H9 (cell line): ENCODE measurements around the gene CASQ2. TPM values are rescaled to one million over a fixed set of nuclear protein-coding genes. Genes with fewer than 3 reads are reported as not detected.
"Not testable (repeated sequence)": the region's sequence is repeated elsewhere in the genome, so short reads cannot be mapped to it uniquely, and the experiment has no call there.

Experiments
- DNase-seq: peaks from one replicate; pipeline ENCODE4 v3.0.0-alpha.2; 2017
- H2AFZ ChIP-seq: one replicate; pipeline ENCODE4 v1.6.1; 2013; ENCODE audit warnings: mild to moderate bottlenecking, low read length, control low read depth, moderate library complexity
- H2AK5ac ChIP-seq: 2 replicates; pipeline ENCODE4 v1.6.1; 2013; ENCODE audit warnings: low read length, control low read depth, mixed read lengths; ENCODE audit not compliant: insufficient read length
- H2BK120ac ChIP-seq: one replicate; pipeline ENCODE4 v1.6.1; 2013; ENCODE audit warnings: low read depth, mild to moderate bottlenecking, low read length, control low read depth, inconsistent platforms; ENCODE audit not compliant: poor library complexity, severe bottlenecking
- H2BK12ac ChIP-seq: 2 replicates; pipeline ENCODE4 v1.6.1; 2013; ENCODE audit warnings: low read length, control low read depth, mixed read lengths, low read depth; ENCODE audit not compliant: insufficient read length
- H2BK15ac ChIP-seq: 2 replicates; pipeline ENCODE4 v1.6.1; 2013; ENCODE audit warnings: low read depth, low read length, control low read depth
- H2BK20ac ChIP-seq: one replicate; pipeline ENCODE4 v1.6.1; 2013; ENCODE audit warnings: low read depth, mild to moderate bottlenecking, low read length, control low read depth, inconsistent platforms; ENCODE audit not compliant: poor library complexity, severe bottlenecking
- H2BK5ac ChIP-seq: 2 replicates; pipeline ENCODE4 v1.6.1; 2013; ENCODE audit warnings: low read length, control low read depth, mixed read lengths; ENCODE audit not compliant: insufficient read length
- H3K14ac ChIP-seq: 2 replicates; pipeline ENCODE4 v1.6.1; 2013; ENCODE audit warnings: low read length, control low read depth; ENCODE audit not compliant: insufficient read depth
- H3K18ac ChIP-seq: 2 replicates; pipeline ENCODE4 v1.6.1; 2013; ENCODE audit warnings: low read depth, mild to moderate bottlenecking, mixed read lengths, low read length, control low read depth; ENCODE audit not compliant: insufficient read length
- H3K23ac ChIP-seq: 2 replicates; pipeline ENCODE4 v1.6.1; 2013; ENCODE audit warnings: low read length, control low read depth, mixed read lengths, low read depth; ENCODE audit not compliant: insufficient read length
- H3K23me2 ChIP-seq: 2 replicates; pipeline ENCODE4 v1.6.1; 2013; ENCODE audit warnings: low read depth, mild to moderate bottlenecking, mixed read lengths, low read length, control low read depth; ENCODE audit not compliant: insufficient read length, poor library complexity, severe bottlenecking
- H3K27ac ChIP-seq: 2 replicates; pipeline ENCODE4 v1.5.1; 2013; ENCODE audit warnings: low read length, control low read depth, mixed read lengths, low read depth; ENCODE audit not compliant: insufficient read length
- H3K27me3 ChIP-seq: 2 replicates; pipeline ENCODE4 v1.6.1; 2013; ENCODE audit warnings: low read length, control low read depth, inconsistent platforms; ENCODE audit not compliant: insufficient read depth
- H3K4ac ChIP-seq: 2 replicates; pipeline ENCODE4 v1.6.1; 2013; ENCODE audit warnings: low read depth, mild to moderate bottlenecking, control low read depth, inconsistent platforms, low read length, moderate library complexity
- H3K4me1 ChIP-seq: 2 replicates; pipeline ENCODE4 v1.6.1; 2013; ENCODE audit warnings: low read length, control low read depth, inconsistent platforms; ENCODE audit not compliant: insufficient read depth
- H3K4me2 ChIP-seq: 2 replicates; pipeline ENCODE4 v1.6.1; 2013; ENCODE audit warnings: low read length, control low read depth, mixed read lengths; ENCODE audit not compliant: insufficient read length, insufficient read depth
- H3K56ac ChIP-seq: 2 replicates; pipeline ENCODE4 v1.6.1; 2013; ENCODE audit warnings: low read depth, mild to moderate bottlenecking, mixed read lengths, low read length, control low read depth; ENCODE audit not compliant: insufficient read length
- H3K79me1 ChIP-seq: 2 replicates; pipeline ENCODE4 v1.6.1; 2013; ENCODE audit warnings: low read depth, mild to moderate bottlenecking, moderate library complexity, low read length, control low read depth, inconsistent platforms; ENCODE audit not compliant: insufficient read depth, poor library complexity, severe bottlenecking
- H3K79me2 ChIP-seq: 2 replicates; pipeline ENCODE4 v1.6.1; 2013; ENCODE audit warnings: low read length, control low read depth, inconsistent platforms; ENCODE audit not compliant: insufficient read depth
- H3K9ac ChIP-seq: 2 replicates; pipeline ENCODE4 v1.6.1; 2013; ENCODE audit warnings: low read length, control low read depth, mixed read lengths; ENCODE audit not compliant: insufficient read length; ENCODE audit errors: extremely low read depth
- H3K9me3 ChIP-seq: one replicate; pipeline ENCODE4 v1.6.1; 2013; ENCODE audit warnings: low read depth, low read length, inconsistent platforms; ENCODE audit not compliant: control insufficient read depth
- H3T11ph ChIP-seq: one replicate; pipeline ENCODE4 v1.6.1; 2013; ENCODE audit warnings: mild to moderate bottlenecking, low read length, control low read depth, inconsistent platforms
- H4K20me1 ChIP-seq: one replicate; pipeline ENCODE4 v1.6.1; 2013; ENCODE audit not compliant: control insufficient read depth, insufficient read length, insufficient read depth
- H4K5ac ChIP-seq: 2 replicates; pipeline ENCODE4 v1.6.1; 2013; ENCODE audit warnings: low read depth, mild to moderate bottlenecking, mixed read lengths, low read length, control low read depth; ENCODE audit not compliant: insufficient read length
- H4K8ac ChIP-seq: replicated peaks from 2 replicates; pipeline ENCODE4 v1.6.1; 2013; ENCODE audit warnings: low read length, control low read depth, mixed read lengths, low read depth; ENCODE audit not compliant: insufficient read length
- H4K91ac ChIP-seq: 2 replicates; pipeline ENCODE4 v1.6.1; 2013; ENCODE audit warnings: low read depth, mild to moderate bottlenecking, moderate library complexity, mixed read lengths, low read length, control low read depth; ENCODE audit not compliant: insufficient read length
- H3K27ac Mint-ChIP-seq, 3 experiments: 2 replicates in 2 of 3; 3 replicates in 1 of 3; pipeline ENCODE4 v1.8.0; 2020 to 2021; ENCODE audit warnings: mixed read lengths in 3 of 3, mild to moderate bottlenecking in 1 of 3, moderate library complexity in 1 of 3
- H3K27me3 Mint-ChIP-seq: 2 replicates; pipeline ENCODE4 v1.8.0; 2021; ENCODE audit warnings: low read depth, mild to moderate bottlenecking, moderate library complexity, mixed read lengths
- H3K36me3 Mint-ChIP-seq, 3 experiments: 2 replicates in 2 of 3; 3 replicates in 1 of 3; pipeline ENCODE4 v1.8.0; 2020 to 2021; ENCODE audit warnings: low read depth in 3 of 3, mixed read lengths in 3 of 3; ENCODE audit not compliant: insufficient read depth in 1 of 3
- H3K4me1 Mint-ChIP-seq, 2 experiments: 2 replicates each; pipeline ENCODE4 v1.8.0; 2020; ENCODE audit warnings: mixed read lengths in 2 of 2
- H3K4me3 Mint-ChIP-seq, 2 experiments: 2 replicates in 1 of 2; 3 replicates in 1 of 2; pipeline ENCODE4 v1.8.0; 2020 to 2021; ENCODE audit warnings: mild to moderate bottlenecking in 2 of 2, mixed read lengths in 2 of 2, moderate library complexity in 1 of 2
- H3K9me3 Mint-ChIP-seq, 2 experiments: 2 replicates in 1 of 2; 3 replicates in 1 of 2; pipeline ENCODE4 v1.8.0; 2020; ENCODE audit warnings: mild to moderate bottlenecking in 2 of 2, mixed read lengths in 2 of 2, moderate library complexity in 1 of 2
- WGBS: extraction: QIAGEN DNeasy Blood & Tissue Kit; methylation state at CpG from one replicate; pipeline ENCODE4 v1.1.7; 2013; ENCODE audit warnings: missing lambda C conversion rate, low lambda C conversion rate, mixed read lengths; ENCODE audit not compliant: insufficient read length; ENCODE audit errors: extremely low coverage; 5-methylcytosine and 5-hydroxymethylcytosine counted together
- total RNA-seq: library from RNA; stranded (reverse); gene quantifications from 2 replicates; pipeline ENCODE4 v1.2.1, GENCODE V29; 2021

The CASQ2 gene
- total RNA-seq, 1 experiment from 2014 or later = not detected

DNA sequence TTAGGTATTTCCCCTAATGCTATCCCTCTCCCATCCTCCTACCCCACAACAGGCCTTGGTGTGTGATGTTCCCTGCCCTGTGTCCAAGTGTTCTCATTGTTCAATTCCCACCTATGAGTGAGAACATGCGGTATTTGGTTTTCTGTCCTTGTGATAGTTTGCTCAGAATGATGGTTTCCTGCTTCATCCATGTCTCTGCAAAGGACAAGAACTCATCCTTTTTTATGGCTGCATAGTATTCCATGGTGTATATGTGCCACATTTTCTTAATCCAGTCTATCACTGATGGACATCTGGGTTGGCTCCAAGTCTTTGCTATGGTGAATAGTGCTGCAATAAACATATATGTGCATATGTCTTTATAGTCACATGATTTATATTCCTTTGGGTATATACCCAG, 10.6 kb upstream of the CASQ2 start:
- not testable (repeated sequence) for H2BK120ac ChIP-seq, H4K20me1 ChIP-seq, H3K23ac ChIP-seq, H3K4me2 ChIP-seq, H3K4me1 ChIP-seq, H3K79me2 ChIP-seq, DNase-seq, H3K27ac ChIP-seq, H3K27me3 Mint-ChIP-seq, H3K4me3 Mint-ChIP-seq, H3K9ac ChIP-seq, H3K23me2 ChIP-seq, H2BK5ac ChIP-seq, H3K36me3 Mint-ChIP-seq, H2BK12ac ChIP-seq, H4K5ac ChIP-seq, H3K9me3 ChIP-seq, H3K14ac ChIP-seq, H3K18ac ChIP-seq, H3K27me3 ChIP-seq, H3T11ph ChIP-seq, H3K79me1 ChIP-seq, H2AFZ ChIP-seq, H3K9me3 Mint-ChIP-seq, H3K4me1 Mint-ChIP-seq, H3K27ac Mint-ChIP-seq, H2AK5ac ChIP-seq, H3K4ac ChIP-seq, H2BK15ac ChIP-seq, H3K56ac ChIP-seq, H2BK20ac ChIP-seq, H4K91ac ChIP-seq, H4K8ac ChIP-seq
- no CpG with 5 or more reads among the region's 1 CpG for WGBS
